Thymus (tissue), 11 donors: ENCODE data around the gene PRICKLE1. TPM values are rescaled to one million over a fixed set of nuclear protein-coding genes. Genes with fewer than 3 reads are reported as not detected.

Source experiments
- DNase-seq, 9 donors: peaks; one replicate each; pipeline ENCODE4 v3.0.0-alpha.2; 2013; ENCODE audit warnings: low spot score in 9 of 9, low read depth in 6 of 9, missing footprints in 1 of 9
- H3K27ac ChIP-seq, 2 donors: one replicate each; pipeline ENCODE4 v1.5.1; 2013; ENCODE audit warnings: control low read depth in 1 of 2, low read depth in 1 of 2, low read length in 1 of 2, mild to moderate bottlenecking in 1 of 2, moderate library complexity in 1 of 2
- H3K27me3 ChIP-seq, 2 donors: one replicate each; pipeline ENCODE4 v1.5.1; 2013; ENCODE audit warnings: low read length in 1 of 2; ENCODE audit not compliant: control insufficient read depth in 2 of 2, insufficient read depth in 1 of 2
- H3K36me3 ChIP-seq, 2 donors: one replicate each; pipeline ENCODE4 v1.5.1; 2013; ENCODE audit warnings: low read length in 1 of 2, mild to moderate bottlenecking in 1 of 2, moderate library complexity in 1 of 2; ENCODE audit not compliant: control insufficient read depth in 2 of 2, insufficient read depth in 2 of 2
- H3K4me1 ChIP-seq, 2 donors: one replicate each; pipeline ENCODE4 v1.5.1; 2013; ENCODE audit warnings: low read length in 2 of 2; ENCODE audit not compliant: control insufficient read depth in 2 of 2, insufficient read depth in 2 of 2
- H3K4me3 ChIP-seq, 2 donors: one replicate each; pipeline ENCODE4 v1.5.1; 2013; ENCODE audit warnings: low read length in 2 of 2, control low read depth in 1 of 2, mild to moderate bottlenecking in 1 of 2
- H3K9me3 ChIP-seq, 2 donors: one replicate each; pipeline ENCODE4 v1.5.1; 2013; ENCODE audit warnings: low read length in 1 of 2, mild to moderate bottlenecking in 1 of 2; ENCODE audit not compliant: control insufficient read depth in 2 of 2, insufficient read depth in 1 of 2
- whole genome bisulfite sequencing: extraction: QIAGEN DNeasy Blood & Tissue Kit; methylation state at CpG from one replicate; pipeline ENCODE4 v1.1.7; 2013; 5-methylcytosine and 5-hydroxymethylcytosine counted together
- polyA plus RNA-seq: library from polyadenylated mRNA; stranded (reverse); fragments of 200-250 nt; gene quantifications from one replicate; pipeline ENCODE4 v1.2.3, GENCODE V29; 2013
- total RNA-seq: library from RNA; stranded (reverse); fragments of 120-200 nt; gene quantifications from one replicate; pipeline ENCODE4 v1.2.4, GENCODE V29; 2013
- donor health status: healthy.

PRICKLE1 gene
- total and polyA plus RNA-seq, 2 donors, result 1.3 to 1.4 TPM

DNA sequence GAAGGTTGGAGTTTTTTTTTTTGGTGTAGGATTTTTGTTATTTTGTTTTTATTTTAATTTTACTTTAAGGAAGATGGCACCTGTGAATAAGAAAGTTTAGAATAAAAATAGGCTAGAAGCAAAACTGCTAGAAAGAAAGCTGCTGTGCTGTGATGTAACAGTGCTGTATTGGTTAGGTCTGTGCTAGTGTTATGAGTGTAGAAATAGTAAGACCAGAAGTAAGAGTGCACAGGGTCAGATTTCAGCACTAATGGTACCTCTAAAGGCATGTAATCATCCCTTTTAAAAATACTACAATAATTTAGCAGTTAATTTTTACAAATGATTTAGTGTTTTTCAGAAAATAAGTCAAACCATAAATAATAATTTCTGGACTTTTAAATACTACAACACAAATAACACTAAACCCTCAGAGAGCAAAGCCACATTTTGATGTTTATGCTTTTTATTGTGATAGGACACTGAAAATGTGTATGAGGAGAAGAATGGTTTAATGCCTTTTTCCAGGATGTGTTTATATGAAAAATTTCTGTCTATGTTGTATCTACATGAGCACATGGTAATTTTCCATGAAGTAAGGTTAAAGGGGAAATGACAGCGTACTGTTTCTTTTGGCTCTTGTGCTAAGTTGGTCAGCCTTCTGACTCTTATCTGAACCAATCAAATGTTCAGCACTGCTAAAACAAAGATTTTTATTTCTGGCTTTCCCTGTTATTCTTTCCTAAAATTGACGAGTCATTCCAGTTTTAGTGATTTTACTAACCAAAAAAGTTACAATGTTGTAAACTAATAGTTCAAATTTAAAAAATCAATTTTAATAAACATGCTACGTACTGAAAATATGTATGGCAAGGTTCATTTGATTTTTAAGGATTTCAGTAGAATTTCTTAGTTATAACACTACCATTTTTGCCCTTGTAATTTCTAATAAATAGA is 167.4 kb downstream of the PRICKLE1 start:
- Histone ChIP-seq H3K27ac (no peak overlapping the region), H3K36me3 (peaks cover 0 to 5% of the 10 kb centered on the region in 2 donors), H3K4me3 (no peak overlapping the region), H3K27me3 (no peaks in the 10 kb centered on the region), H3K4me1 (no peaks in the 10 kb centered on the region), H3K9me3 (no peaks in the 10 kb centered on the region)
- DNase-seq, result peak in 1 of 9 donors; percentile 7
- WGBS, result 95% methylated on average over 3 of the region's 3 CpGs

DNA sequence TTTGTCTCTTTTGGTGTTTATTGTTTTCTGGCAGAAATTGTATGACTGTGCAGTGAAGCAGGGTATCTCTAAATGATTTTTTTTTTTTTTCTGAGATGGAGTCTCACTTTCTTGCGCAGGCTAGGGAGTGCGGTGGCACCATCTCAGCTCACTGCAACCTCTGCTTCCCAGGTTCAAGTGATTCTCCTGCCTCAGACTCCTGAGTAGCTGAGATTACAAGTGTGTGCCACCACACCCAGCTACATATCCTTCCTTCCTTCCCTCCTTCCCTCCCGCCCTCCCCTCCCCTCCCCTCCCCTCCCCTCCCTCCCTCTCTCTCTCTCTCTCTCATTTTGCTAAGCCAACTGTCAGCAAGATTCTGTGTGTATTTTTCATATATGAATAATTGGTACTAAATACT is 169.2 kb downstream of the PRICKLE1 start:
- no peaks in the 10 kb centered on the region for H3K4me1 ChIP-seq
- no peak overlapping the region for H3K27ac ChIP-seq
- H3K36me3 ChIP-seq, result peaks cover 0 to 5% of the 10 kb centered on the region in 2 donors
- H3K9me3 ChIP-seq, result no peaks in the 10 kb centered on the region
- H3K27me3 ChIP-seq, result no peaks in the 10 kb centered on the region
- WGBS, result 97% methylated on average over 3 of the region's 3 CpGs
- H3K4me3 ChIP-seq, result no peak overlapping the region
- no peak for DNase-seq

DNA sequence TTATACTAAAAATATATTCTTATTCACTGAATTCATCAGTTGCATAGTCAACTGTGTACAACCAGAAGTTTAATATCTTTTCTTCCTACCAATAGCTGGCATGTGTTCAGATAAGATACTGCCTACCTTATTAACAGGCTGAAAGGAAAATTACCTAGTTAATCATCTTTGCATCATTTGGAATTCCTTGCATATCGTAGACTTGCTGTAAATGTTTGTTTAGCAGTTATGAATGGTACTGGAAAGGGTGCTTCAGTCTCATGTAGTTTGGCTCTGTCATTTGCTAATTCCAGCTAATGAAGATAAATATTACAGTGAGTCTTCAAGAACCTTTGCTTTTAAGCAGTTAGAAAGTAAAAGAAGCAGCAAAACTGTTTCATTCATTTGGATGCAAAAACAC is 179.2 kb downstream of the PRICKLE1 start:
- H3K9me3 ChIP-seq, result no peaks in the 10 kb centered on the region
- no peak overlapping the region for H3K27ac ChIP-seq
- no peaks in the 10 kb centered on the region for H3K27me3 ChIP-seq
- DNase-seq, result no peak
- no peak overlapping the region for H3K4me3 ChIP-seq
- peaks cover 0 to 7% of the 10 kb centered on the region in 2 donors for H3K36me3 ChIP-seq
- no peaks in the 10 kb centered on the region for H3K4me1 ChIP-seq
- 98% methylated on average over 1 of the region's 1 CpG for WGBS

DNA sequence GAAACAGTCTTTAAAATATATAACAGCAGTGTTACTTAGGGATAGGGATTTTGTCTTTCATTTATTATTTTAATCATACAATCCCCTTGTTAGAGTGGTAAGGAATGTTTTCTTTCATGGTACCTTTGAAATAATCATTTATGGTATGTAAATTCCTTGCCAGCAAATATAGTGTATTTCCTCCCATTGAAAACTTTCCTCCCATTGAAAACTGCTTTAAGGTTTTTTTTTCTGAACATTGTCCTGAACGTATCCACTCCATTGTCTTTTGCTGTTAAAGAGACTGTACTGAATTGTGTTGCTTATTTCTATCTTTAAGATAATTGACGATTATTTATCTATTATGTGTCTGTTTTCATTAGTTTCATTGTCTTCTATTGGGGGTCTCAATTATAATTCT is 180.1 kb downstream of the PRICKLE1 start:
- H3K36me3 ChIP-seq, result peaks cover 0 to 7% of the 10 kb centered on the region in 2 donors
- no peaks in the 10 kb centered on the region for H3K27me3 ChIP-seq
- whole genome bisulfite sequencing, result 97% methylated on average over 2 of the region's 2 CpGs
- H3K9me3 ChIP-seq, result no peaks in the 10 kb centered on the region
- no peaks in the 10 kb centered on the region for H3K4me1 ChIP-seq
- no peak overlapping the region for H3K27ac ChIP-seq
- no peak overlapping the region for H3K4me3 ChIP-seq
- no peak for DNase-seq

DNA sequence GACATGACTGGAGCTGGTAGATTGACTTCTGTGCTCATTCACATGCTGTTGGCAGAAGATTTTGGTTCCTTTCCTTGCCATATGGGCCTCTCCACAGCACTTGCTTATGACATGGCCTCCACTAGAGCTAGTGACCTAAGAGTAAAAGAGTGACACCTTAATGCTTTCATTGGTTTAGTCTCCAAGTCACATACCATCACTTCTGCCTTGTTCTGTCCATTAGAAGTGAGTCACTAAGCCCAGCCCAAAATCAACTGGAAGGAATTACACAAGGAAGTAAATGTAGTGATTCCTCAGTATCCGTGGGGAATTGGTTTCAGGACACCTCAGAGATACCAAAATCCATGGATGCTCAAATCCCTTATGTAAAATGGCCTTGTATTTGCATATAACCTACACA is 182.2 kb downstream of the PRICKLE1 start:
- Histone ChIP-seq H3K36me3 (peaks cover 0 to 7% of the 10 kb centered on the region in 2 donors), H3K27ac (no peak overlapping the region), H3K4me3 (no peak overlapping the region), H3K9me3 (no peaks in the 10 kb centered on the region), H3K27me3 (no peaks in the 10 kb centered on the region), H3K4me1 (no peaks in the 10 kb centered on the region)
- WGBS, result 95% methylated on average over 1 of the region's 1 CpG
- DNase-seq, result no peak
